GM23338 (cell line): ENCODE results near the gene CUX1. TPM values are rescaled to one million over a fixed set of nuclear protein-coding genes. Genes with fewer than 3 reads are reported as not detected.

Source experiments
- ATAC-seq: fragments of 200-7000 bp; cut with Tn5 transposase; 3 replicates; pipeline ENCODE4 v1.9.1; 2020
- DNase-seq: peaks from one replicate; pipeline ENCODE4 v3.0.0-alpha.2; 2015; ENCODE audit warnings: low spot score
- H2AFZ ChIP-seq: fragments of 200-600 bp; sonication (generic); 2 replicates; pipeline ENCODE4 v1.8.0; 2016; ENCODE audit warnings: antibody characterized with exemption, mild to moderate bottlenecking, moderate library complexity
- H3F3A ChIP-seq: fragments of 200-600 bp; sonication (generic); replicated peaks from 2 replicates; pipeline ENCODE4 v1.8.0; 2017; ENCODE audit warnings: antibody characterized with exemption, mixed run types, low read depth
- H3K27ac ChIP-seq: fragments of 200-600 bp; sonication (generic); 2 replicates; pipeline ENCODE4 v1.6.1; 2016; ENCODE audit warnings: low read depth
- H3K27me3 ChIP-seq: fragments of 200-600 bp; sonication (generic); 2 replicates; pipeline ENCODE4 v1.8.0; 2016; ENCODE audit warnings: mild to moderate bottlenecking, mixed run types, moderate library complexity; ENCODE audit not compliant: insufficient read depth
- H3K36me3 ChIP-seq: fragments of 200-600 bp; sonication (generic); 2 replicates; pipeline ENCODE4 v1.8.0; 2016; ENCODE audit warnings: mild to moderate bottlenecking; ENCODE audit not compliant: insufficient read depth
- H3K4me1 ChIP-seq: fragments of 200-600 bp; sonication (generic); 2 replicates; pipeline ENCODE4 v1.8.0; 2016; ENCODE audit warnings: mild to moderate bottlenecking, moderate library complexity; ENCODE audit not compliant: insufficient read depth
- H3K4me2 ChIP-seq: fragments of 200-600 bp; sonication (generic); 2 replicates; pipeline ENCODE4 v1.7.1; 2017; ENCODE audit warnings: mixed run types
- H3K4me3 ChIP-seq: fragments of 200-600 bp; sonication (generic); 2 replicates; pipeline ENCODE4 v1.6.1; 2016; ENCODE audit warnings: mixed run types
- H3K79me2 ChIP-seq: fragments of 200-600 bp; sonication (generic); replicated peaks from 2 replicates; pipeline ENCODE4 v1.8.0; 2017; ENCODE audit warnings: mild to moderate bottlenecking; ENCODE audit not compliant: insufficient read depth
- H3K9me2 ChIP-seq: fragments of 200-600 bp; sonication (generic); 2 replicates; pipeline ENCODE4 v1.8.0; 2017; ENCODE audit not compliant: insufficient read depth
- H4K20me1 ChIP-seq: fragments of 200-600 bp; sonication (generic); replicated peaks from 2 replicates; pipeline ENCODE4 v1.8.0; 2017; ENCODE audit warnings: mild to moderate bottlenecking; ENCODE audit not compliant: insufficient read depth
- H3K27ac Mint-ChIP-seq: 2 replicates; pipeline ENCODE4 v1.8.0; 2020; ENCODE audit warnings: inconsistent platforms, mild to moderate bottlenecking, moderate library complexity, mixed read lengths
- H3K27me3 Mint-ChIP-seq: 3 replicates; pipeline ENCODE4 v1.8.0; 2022; ENCODE audit warnings: low read depth, mild to moderate bottlenecking, moderate library complexity, mixed read lengths, inconsistent platforms; ENCODE audit not compliant: insufficient read depth, poor library complexity
- H3K36me3 Mint-ChIP-seq: 3 replicates; pipeline ENCODE4 v1.8.0; 2021; ENCODE audit warnings: low read depth, mild to moderate bottlenecking, inconsistent platforms, moderate library complexity, mixed read lengths
- H3K4me1 Mint-ChIP-seq: 3 replicates; pipeline ENCODE4 v1.8.0; 2020; ENCODE audit warnings: mild to moderate bottlenecking, inconsistent platforms, mixed read lengths
- H3K4me3 Mint-ChIP-seq: 3 replicates; pipeline ENCODE4 v1.8.0; 2021; ENCODE audit warnings: moderate library complexity, mild to moderate bottlenecking, inconsistent platforms, mixed read lengths
- H3K9me3 Mint-ChIP-seq: 3 replicates; pipeline ENCODE4 v1.8.0; 2020; ENCODE audit warnings: moderate library complexity, mild to moderate bottlenecking, inconsistent platforms, mixed read lengths
- POLR2AphosphoS5 ChIP-seq: IDR thresholded peaks from 2 replicates; pipeline ENCODE4 v1.6.1; 2016; ENCODE audit warnings: antibody characterized with exemption, low read depth
- polyA plus RNA-seq: library from polyadenylated mRNA; unstranded; fragments of >200 nt; fragmentation: Nextera tagmentation; extraction: Ambion mirVana; gene quantifications from 2 replicates; pipeline ENCODE4 v1.2.1, GENCODE V29; 2016
- total RNA-seq: library from RNA; depleted of rRNA; stranded (reverse); fragments of >200 nt; shearing (Covaris generic); gene quantifications from 2 replicates; pipeline ENCODE4 v1.2.3, GENCODE V29; 2014
- TF ChIP-seq, protein P1 (sequence below): IDR thresholded peaks from 2 replicates; pipeline ENCODE4 v1.6.1; 2016; ENCODE audit warnings: antibody characterized with exemption
- TF ChIP-seq, protein P2 (sequence below), 2 experiments: fragments of 200-600 bp in 1 of 2; sonication (generic) in 1 of 2; conservative IDR thresholded peaks; 2 replicates each; pipeline versions ENCODE4 v1.5.1 to v1.6.1; 2016 to 2017; ENCODE audit warnings: antibody characterized with exemption in 2 of 2, low read depth in 2 of 2, mild to moderate bottlenecking in 2 of 2, moderate library complexity in 1 of 2

Gene CUX1
- total and polyA plus RNA-seq, 2 experiments from 2014 or later: 49.9 to 64.0 TPM

DNA sequence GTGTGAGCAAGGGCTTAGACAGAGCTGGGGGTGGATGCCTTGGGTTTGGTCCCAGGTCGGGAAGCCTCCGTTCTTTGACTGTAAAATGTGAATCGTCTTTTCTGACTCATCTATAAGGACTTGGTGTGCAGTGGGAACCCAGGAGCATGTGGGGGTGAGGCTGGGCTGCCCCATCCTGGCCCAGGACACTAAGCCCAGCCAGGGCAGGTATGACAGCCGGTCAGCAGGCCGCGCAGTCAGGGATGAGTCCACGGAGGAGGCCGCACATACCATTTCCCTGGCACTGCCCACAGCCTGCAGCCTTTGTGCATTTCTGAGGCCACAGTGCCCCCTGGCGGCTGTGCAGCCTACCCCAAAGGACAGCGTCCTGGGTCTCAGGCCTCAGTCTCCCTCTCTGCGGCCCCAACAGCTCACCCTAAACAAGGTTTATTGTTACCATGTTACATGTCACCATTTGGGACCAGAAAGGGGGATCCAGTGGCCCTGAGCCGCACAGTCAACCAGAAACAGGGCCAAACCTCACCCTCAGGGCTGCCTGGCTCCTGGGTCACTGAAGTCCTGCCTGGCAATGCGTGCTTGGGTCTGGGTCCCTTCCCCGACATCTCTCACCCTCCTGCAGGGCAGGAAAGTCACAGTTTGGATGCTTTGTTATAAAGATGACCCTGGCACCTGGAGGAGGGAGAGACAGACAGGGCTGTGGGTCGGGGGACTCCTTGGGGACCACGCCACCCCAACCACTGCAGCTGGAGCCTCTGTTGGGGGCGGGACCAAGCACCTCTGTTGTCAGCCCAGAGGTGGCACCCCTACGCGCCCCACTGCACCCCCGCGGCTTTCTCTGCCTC is 454.9 kb downstream of the CUX1 start:
- peaks cover 13% of the 10 kb centered on the region for H3K27me3 Mint-ChIP-seq
- no peak overlapping the region for H3K27ac Mint-ChIP-seq
- Histone ChIP-seq H3K36me3 (no peaks in the 10 kb centered on the region), H4K20me1 (no peaks in the 10 kb centered on the region; the same call in 1 of the 2 replicates), H3K4me1 (no peaks in the 10 kb centered on the region), H3K27me3 (no peaks in the 10 kb centered on the region), H3K79me2 (no peaks in the 10 kb centered on the region), H3K27ac (no peak overlapping the region), H3K9me2 (no peaks in the 10 kb centered on the region), H2AFZ (0 out of 2 replicates have a peak overlapping the region, but pooled peaks have one; percentile 56), H3F3A (no peaks in the 10 kb centered on the region), H3K4me3 (no peak overlapping the region), H3K4me2 (no peak overlapping the region)
- no peak overlapping the region for H3K4me3 Mint-ChIP-seq
- DNase-seq (peak; percentile 87), ATAC-seq (peak; percentile 94)
- TF ChIP-seq, protein P1, sequence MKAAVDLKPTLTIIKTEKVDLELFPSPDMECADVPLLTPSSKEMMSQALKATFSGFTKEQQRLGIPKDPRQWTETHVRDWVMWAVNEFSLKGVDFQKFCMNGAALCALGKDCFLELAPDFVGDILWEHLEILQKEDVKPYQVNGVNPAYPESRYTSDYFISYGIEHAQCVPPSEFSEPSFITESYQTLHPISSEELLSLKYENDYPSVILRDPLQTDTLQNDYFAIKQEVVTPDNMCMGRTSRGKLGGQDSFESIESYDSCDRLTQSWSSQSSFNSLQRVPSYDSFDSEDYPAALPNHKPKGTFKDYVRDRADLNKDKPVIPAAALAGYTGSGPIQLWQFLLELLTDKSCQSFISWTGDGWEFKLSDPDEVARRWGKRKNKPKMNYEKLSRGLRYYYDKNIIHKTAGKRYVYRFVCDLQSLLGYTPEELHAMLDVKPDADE: no peak
- TF ChIP-seq, protein P2, sequence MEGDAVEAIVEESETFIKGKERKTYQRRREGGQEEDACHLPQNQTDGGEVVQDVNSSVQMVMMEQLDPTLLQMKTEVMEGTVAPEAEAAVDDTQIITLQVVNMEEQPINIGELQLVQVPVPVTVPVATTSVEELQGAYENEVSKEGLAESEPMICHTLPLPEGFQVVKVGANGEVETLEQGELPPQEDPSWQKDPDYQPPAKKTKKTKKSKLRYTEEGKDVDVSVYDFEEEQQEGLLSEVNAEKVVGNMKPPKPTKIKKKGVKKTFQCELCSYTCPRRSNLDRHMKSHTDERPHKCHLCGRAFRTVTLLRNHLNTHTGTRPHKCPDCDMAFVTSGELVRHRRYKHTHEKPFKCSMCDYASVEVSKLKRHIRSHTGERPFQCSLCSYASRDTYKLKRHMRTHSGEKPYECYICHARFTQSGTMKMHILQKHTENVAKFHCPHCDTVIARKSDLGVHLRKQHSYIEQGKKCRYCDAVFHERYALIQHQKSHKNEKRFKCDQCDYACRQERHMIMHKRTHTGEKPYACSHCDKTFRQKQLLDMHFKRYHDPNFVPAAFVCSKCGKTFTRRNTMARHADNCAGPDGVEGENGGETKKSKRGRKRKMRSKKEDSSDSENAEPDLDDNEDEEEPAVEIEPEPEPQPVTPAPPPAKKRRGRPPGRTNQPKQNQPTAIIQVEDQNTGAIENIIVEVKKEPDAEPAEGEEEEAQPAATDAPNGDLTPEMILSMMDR (conservative IDR thresholded peaks at IDR 0.05; ENCODE audit: low read depth in 2 of 2): peak; percentile 89 to 98
- no peaks in the 10 kb centered on the region for H3K36me3 Mint-ChIP-seq
- no peaks in the 10 kb centered on the region; the same call in 2 of the 3 replicates for H3K9me3 Mint-ChIP-seq
- H3K4me1 Mint-ChIP-seq: peaks cover 7% of the 10 kb centered on the region

DNA sequence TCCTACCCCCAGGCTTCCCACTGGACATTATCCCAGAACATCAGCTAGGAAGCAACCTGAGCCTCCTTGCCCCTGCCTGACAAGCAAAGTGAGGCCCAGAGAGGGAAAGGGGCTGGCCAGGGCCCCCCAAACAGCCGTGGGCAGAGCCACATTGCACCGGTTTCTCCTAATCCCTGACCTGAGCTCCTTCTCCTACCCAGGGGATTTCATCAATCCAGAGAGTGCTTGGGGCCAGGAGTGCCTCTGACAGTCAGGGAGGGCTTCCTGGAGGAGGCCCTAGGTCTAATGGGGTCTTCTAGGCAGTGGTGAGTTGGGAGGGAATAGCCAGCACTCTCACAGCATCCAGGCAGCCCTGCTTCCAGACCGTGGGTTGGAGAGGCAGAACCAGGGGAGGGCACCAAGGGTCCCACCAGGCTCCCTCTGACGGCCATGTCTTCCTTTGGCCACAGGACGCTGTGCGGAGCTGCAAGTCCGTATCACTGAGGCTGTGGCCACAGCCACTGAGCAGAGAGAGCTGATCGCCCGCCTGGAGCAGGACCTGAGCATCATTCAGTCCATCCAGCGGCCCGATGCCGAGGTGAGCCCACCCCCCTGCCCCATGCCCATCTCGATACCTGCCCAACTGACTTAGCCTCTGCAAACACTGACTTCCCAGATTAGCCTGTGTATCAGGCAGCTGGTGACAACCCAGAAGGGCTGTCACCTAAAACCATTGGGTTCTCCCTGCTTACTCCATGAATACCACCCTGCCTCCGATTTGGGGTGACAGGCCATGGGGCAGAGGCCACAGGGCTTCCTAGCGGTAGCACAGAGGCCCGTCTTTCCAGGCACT is 455.7 kb downstream of the CUX1 start:
- peaks cover 8% of the 10 kb centered on the region for H3K27me3 Mint-ChIP-seq
- Histone ChIP-seq H4K20me1 (no peaks in the 10 kb centered on the region; the same call in 1 of the 2 replicates), H2AFZ (no peak overlapping the region), H3K4me2 (no peak overlapping the region), H3K36me3 (no peaks in the 10 kb centered on the region), H3K79me2 (no peaks in the 10 kb centered on the region), H3K4me3 (no peak overlapping the region), H3F3A (no peaks in the 10 kb centered on the region), H3K4me1 (no peaks in the 10 kb centered on the region), H3K27ac (no peak overlapping the region), H3K9me2 (no peaks in the 10 kb centered on the region), H3K27me3 (no peaks in the 10 kb centered on the region)
- no peak for ATAC-seq
- H3K4me1 Mint-ChIP-seq: peaks cover 7% of the 10 kb centered on the region
- H3K9me3 Mint-ChIP-seq: no peaks in the 10 kb centered on the region; the same call in 2 of the 3 replicates
- no peak overlapping the region for H3K27ac Mint-ChIP-seq
- TF ChIP-seq POLR2AphosphoS5: no peak
- DNase-seq: no peak
- H3K4me3 Mint-ChIP-seq: no peak overlapping the region
- H3K36me3 Mint-ChIP-seq: no peaks in the 10 kb centered on the region
